ENCODE measurements around the gene GMPR2.

DNA sequence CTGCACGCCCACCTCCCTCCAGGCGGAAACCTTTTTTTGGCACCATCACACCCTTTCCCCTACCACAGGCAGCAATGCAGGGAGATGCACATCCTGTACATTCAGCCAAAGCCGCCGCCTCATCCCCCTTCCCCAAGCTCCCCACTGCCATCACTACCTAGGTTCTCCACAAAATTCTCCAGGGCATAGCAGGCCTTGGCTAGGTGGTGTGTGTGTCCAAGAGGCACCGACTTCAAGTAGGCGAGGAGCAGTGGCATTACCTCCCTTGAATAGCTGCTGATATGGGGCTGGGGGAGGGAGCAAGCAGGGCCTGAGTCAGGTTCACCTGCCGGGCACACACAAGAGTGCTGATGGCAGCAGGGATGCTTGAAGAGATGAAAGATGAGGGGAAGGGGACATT lies 47.7 kb upstream of the GMPR2 start:
- TF ChIP-seq, protein P1, sequence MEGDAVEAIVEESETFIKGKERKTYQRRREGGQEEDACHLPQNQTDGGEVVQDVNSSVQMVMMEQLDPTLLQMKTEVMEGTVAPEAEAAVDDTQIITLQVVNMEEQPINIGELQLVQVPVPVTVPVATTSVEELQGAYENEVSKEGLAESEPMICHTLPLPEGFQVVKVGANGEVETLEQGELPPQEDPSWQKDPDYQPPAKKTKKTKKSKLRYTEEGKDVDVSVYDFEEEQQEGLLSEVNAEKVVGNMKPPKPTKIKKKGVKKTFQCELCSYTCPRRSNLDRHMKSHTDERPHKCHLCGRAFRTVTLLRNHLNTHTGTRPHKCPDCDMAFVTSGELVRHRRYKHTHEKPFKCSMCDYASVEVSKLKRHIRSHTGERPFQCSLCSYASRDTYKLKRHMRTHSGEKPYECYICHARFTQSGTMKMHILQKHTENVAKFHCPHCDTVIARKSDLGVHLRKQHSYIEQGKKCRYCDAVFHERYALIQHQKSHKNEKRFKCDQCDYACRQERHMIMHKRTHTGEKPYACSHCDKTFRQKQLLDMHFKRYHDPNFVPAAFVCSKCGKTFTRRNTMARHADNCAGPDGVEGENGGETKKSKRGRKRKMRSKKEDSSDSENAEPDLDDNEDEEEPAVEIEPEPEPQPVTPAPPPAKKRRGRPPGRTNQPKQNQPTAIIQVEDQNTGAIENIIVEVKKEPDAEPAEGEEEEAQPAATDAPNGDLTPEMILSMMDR (IDR thresholded peaks at IDR 0.05) = no peak
- no peak for TF ChIP-seq POLR2A (IDR thresholded peaks at IDR 0.05)
